Thoracic aorta (tissue), 2 donors: ENCODE data around the gene ZNF385C. TPM values are rescaled to one million over a fixed set of nuclear protein-coding genes. Genes with fewer than 3 reads are reported as not detected.

Experiments used
- ATAC-seq: fragments of 150-250 bp; one replicate; pipeline ENCODE4 v1.8.0; 2017; ENCODE audit warnings: low read depth; ENCODE audit not compliant: insufficient number of reproducible peaks, low FRiP score
- DNase-seq: peaks from one replicate; pipeline ENCODE4 v3.0.0-alpha.2; 2020; ENCODE audit warnings: low spot score
- H3K27ac ChIP-seq, 2 donors: fragments of 200-600 bp; sonication (generic); 1 replicate in 1 of 2; 2 replicates in 1 of 2; pipeline ENCODE4 v1.5.1; 2016; ENCODE audit warnings: mild to moderate bottlenecking in 2 of 2, moderate library complexity in 2 of 2
- H3K27me3 ChIP-seq: fragments of 200-600 bp; sonication (generic); replicated peaks from 2 replicates; pipeline ENCODE4 v1.6.0; 2016; ENCODE audit warnings: mild to moderate bottlenecking; ENCODE audit not compliant: insufficient read depth
- H3K36me3 ChIP-seq: fragments of 200-600 bp; sonication (generic); one replicate; pipeline ENCODE4 v1.5.1; 2016
- H3K4me1 ChIP-seq, 2 donors: fragments of 200-600 bp; sonication (generic); 1 replicate in 1 of 2; 2 replicates in 1 of 2; pipeline versions ENCODE4 v1.5.1 to v1.6.0; 2016; ENCODE audit warnings: low read depth in 2 of 2, mild to moderate bottlenecking in 1 of 2; ENCODE audit not compliant: control insufficient read depth in 1 of 2
- H3K4me3 ChIP-seq: fragments of 200-600 bp; sonication (generic); 2 replicates; pipeline ENCODE4 v1.5.1; 2016; ENCODE audit warnings: mild to moderate bottlenecking
- H3K9me3 ChIP-seq: fragments of 200-600 bp; sonication (generic); 2 replicates; pipeline ENCODE4 v1.5.1; 2016
- total RNA-seq, 2 donors: library from RNA; depleted of rRNA; stranded (reverse); fragments of >200 nt; gene quantifications; one replicate each; pipeline versions ENCODE4 v1.1.0 to v1.2.3, GENCODE V29; 2016
- TF ChIP-seq, protein P1 (sequence below): fragments of 200-600 bp; sonication (generic); IDR thresholded peaks from one replicate; pipeline ENCODE4 v1.5.1; 2019; ENCODE audit warnings: antibody characterized with exemption

The ZNF385C gene
- total RNA-seq, 2 donors from 2014 or later, result not detected

DNA sequence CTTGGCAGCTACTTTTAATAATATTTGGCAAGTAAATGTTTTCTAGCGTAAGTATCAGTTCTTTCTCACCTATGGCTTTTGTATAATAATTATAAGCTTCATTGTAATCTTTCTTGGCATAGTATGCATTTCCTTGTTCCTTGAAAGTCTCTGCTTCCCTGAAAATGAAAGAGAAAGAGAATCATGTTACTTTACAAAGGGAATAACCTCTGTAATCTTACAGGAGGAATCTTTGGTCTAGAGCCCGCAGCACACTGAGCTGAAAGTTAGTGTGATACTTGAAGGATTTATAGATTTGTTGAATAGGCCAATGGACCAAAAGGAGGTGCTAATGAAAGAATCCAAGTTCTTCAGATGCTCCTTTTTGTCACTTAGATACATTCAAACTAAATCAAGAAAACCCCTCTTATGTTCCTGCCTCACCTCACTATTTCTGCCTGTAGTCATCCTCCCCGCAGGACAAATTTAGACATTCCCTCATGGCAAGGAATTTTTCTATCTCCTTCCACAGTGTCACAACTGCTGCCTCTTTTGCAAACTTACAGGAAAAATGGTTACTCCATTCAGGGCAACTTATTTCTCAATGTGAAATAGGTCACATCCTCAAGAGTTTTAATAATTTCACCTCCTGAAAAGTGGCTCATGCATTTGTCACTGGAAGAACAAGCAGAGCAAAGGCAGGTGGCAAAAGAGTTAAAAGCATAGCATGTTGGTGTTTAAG lies 97.7 kb downstream of the ZNF385C start:
- no peak overlapping the region for H3K27ac ChIP-seq
- H3K4me1 ChIP-seq, result no peaks in the 10 kb centered on the region
- DNase-seq (no peak), ATAC-seq (no peak)
- H3K4me3 ChIP-seq, result no peak overlapping the region
- peaks cover 58% of the 10 kb centered on the region for H3K36me3 ChIP-seq
- no peaks in the 10 kb centered on the region for H3K27me3 ChIP-seq
- H3K9me3 ChIP-seq, result no peaks in the 10 kb centered on the region
- TF ChIP-seq, protein P1, sequence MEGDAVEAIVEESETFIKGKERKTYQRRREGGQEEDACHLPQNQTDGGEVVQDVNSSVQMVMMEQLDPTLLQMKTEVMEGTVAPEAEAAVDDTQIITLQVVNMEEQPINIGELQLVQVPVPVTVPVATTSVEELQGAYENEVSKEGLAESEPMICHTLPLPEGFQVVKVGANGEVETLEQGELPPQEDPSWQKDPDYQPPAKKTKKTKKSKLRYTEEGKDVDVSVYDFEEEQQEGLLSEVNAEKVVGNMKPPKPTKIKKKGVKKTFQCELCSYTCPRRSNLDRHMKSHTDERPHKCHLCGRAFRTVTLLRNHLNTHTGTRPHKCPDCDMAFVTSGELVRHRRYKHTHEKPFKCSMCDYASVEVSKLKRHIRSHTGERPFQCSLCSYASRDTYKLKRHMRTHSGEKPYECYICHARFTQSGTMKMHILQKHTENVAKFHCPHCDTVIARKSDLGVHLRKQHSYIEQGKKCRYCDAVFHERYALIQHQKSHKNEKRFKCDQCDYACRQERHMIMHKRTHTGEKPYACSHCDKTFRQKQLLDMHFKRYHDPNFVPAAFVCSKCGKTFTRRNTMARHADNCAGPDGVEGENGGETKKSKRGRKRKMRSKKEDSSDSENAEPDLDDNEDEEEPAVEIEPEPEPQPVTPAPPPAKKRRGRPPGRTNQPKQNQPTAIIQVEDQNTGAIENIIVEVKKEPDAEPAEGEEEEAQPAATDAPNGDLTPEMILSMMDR, result no peak

DNA sequence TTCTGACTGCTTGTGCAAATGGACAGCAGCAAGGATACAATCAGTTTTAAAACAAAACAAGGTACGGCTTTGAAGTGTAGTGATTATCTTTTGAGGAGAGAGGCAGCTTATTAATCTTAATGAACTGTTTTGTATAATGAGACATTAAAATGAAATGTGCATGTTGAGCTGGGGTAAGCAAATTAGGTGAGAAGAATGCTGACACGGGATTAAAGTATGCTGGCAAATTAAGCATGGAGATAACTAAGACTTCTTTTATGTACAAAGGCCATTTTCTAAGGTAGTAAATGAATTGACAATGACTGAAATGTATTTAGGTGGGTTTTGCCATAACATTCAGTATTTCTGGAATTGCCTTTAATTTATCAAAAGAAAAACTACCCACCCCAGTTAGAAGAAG lies 99.8 kb downstream of the ZNF385C start:
- Histone ChIP-seq H3K36me3 (peaks cover 74% of the 10 kb centered on the region), H3K27ac (no peak overlapping the region), H3K4me1 (no peaks in the 10 kb centered on the region), H3K9me3 (no peaks in the 10 kb centered on the region), H3K27me3 (no peaks in the 10 kb centered on the region), H3K4me3 (no peak overlapping the region)
- TF ChIP-seq, protein P1, result no peak
- DNase-seq (no peak), ATAC-seq (no peak)

DNA sequence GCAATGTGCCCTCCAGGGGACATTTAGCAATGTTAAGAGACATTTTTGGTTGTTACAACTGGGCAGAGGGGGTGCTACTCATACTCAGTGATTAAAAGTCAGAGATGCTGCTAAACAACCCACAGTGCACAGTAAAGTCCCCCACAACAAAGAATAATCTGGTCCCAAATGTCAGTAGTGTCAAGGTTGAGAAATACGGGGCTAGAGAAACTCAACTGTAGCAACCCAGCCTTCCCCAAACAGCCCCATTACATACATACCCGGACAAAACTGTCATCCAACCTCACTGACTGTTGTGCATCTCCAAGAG lies 101.5 kb downstream of the ZNF385C start:
- TF ChIP-seq, protein P1, result no peak
- Histone ChIP-seq H3K27me3 (no peaks in the 10 kb centered on the region), H3K4me3 (no peak overlapping the region), H3K27ac (no peak overlapping the region), H3K9me3 (no peaks in the 10 kb centered on the region), H3K4me1 (no peaks in the 10 kb centered on the region), H3K36me3 (peaks cover 82% of the 10 kb centered on the region)
- ATAC-seq (no peak), DNase-seq (no peak)

DNA sequence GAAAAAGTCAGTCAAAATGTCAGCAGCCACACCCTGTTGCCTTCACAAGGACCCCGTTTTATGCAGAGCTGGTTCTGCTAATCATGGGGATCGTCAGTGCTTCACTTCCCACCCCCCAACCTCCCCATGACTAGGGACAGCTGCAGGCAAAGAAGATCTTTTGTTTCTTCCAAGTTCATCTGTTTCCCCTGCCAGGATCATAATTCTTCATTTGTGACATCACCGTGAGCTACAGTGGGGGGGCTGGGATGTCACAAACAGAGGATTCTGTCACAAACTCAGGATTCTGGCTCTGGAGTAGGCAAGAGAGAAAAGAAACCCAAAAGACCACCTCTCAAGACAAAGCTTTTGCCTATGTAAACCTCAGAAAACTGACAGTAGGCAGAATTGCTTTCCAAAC lies 105.7 kb downstream of the ZNF385C start:
- Histone ChIP-seq H3K36me3 (peaks cover 74% of the 10 kb centered on the region), H3K4me3 (no peak overlapping the region), H3K9me3 (no peaks in the 10 kb centered on the region), H3K4me1 (no peaks in the 10 kb centered on the region), H3K27me3 (no peaks in the 10 kb centered on the region), H3K27ac (no peak overlapping the region)
- DNase-seq (no peak), ATAC-seq (no peak)
- TF ChIP-seq, protein P1, result no peak

DNA sequence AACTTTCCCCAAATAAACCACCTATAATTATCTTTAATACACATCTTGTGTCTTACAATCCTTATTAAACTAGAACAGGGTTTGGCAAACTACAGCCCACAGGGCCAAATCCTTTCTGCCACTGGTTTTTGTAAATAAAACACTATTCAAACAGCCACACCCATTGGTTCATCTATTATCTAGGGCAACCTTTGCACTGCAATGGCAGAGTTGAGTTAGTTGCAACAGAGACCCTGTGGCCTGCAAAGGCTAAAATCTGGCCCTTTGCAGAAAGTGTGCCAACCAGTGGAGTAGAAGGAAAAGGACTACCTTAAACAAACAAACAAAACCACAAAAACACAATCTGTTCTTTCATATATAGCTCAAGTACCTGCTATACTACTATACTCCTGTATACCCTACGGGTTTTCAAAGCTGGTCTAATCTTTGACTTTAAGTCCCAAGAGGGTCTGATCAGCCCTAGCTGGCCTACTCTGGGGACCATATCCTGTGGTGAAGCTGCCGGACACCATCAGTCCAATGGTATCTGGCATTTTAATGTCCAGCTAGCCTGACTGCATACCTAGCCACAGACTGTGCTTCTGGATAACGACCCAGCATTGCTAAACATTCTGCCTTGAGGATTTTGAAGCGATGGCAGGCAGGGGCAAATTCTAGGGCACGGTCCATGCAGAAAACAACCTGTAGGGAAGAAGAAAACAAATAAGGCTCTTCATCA lies 108.4 kb downstream of the ZNF385C start:
- no peak overlapping the region for H3K27ac ChIP-seq
- no peak overlapping the region for H3K4me3 ChIP-seq

More for the DNA sequence above, 108.4 kb downstream of the ZNF385C start:
- no peak for ATAC-seq
- H3K9me3 ChIP-seq, result no peaks in the 10 kb centered on the region
- no peak for DNase-seq
- H3K4me1 ChIP-seq, result no peaks in the 10 kb centered on the region
- H3K27me3 ChIP-seq, result no peaks in the 10 kb centered on the region
- H3K36me3 ChIP-seq, result peaks cover 63% of the 10 kb centered on the region
- TF ChIP-seq, protein P1, result no peak
